GM12872 (cell line): ENCODE measurements around the gene CHD2.

Experiments
- CTCF ChIP-seq: IDR thresholded peaks from 3 replicates; pipeline ENCODE4 v1.5.1; 2011; ENCODE audit warnings: low read depth, mild to moderate bottlenecking, low read length, moderate library complexity; ENCODE audit not compliant: insufficient read depth

CHD2 gene

GRCh38 chr15:92883163-92883875, 16.8 kb upstream of the CHD2 start:
- TF ChIP-seq CTCF: no peak

GRCh38 chr15:92883876-92884435, 16.2 kb upstream of the CHD2 start:
- no peak for TF ChIP-seq CTCF

- TF ChIP-seq CTCF: no peak
These were observed 15.5 kb upstream of the CHD2 start for GRCh38 chr15:92884436-92885223.

- TF ChIP-seq CTCF: no peak
These were observed 14.7 kb upstream of the CHD2 start for GRCh38 chr15:92885224-92886041.

GRCh38 chr15:92886042-92886537, 14.0 kb upstream of the CHD2 start:
- TF ChIP-seq CTCF: no peak

GRCh38 chr15:92886815-92887214, 13.3 kb upstream of the CHD2 start:
- TF ChIP-seq CTCF: no peak

GRCh38 chr15:92887869-92888268, 12.3 kb upstream of the CHD2 start:
- no peak for TF ChIP-seq CTCF
